Endometrial microvascular endothelial cells (primary cell): ENCODE data around the gene CAPN15. TPM values are rescaled to one million over a fixed set of nuclear protein-coding genes. Genes with fewer than 3 reads are reported as not detected.

Experiments
- in situ Hi-C: cut with HindIII; loops from 2 replicates; pipeline ENCODE4 v1.10.0; 2017; ENCODE audit warnings: low sequenced_read_pairs, low pct_unique_long_range_greater_than_20kb; ENCODE audit errors: inconsistent ontology term
- total RNA-seq: library from RNA; depleted of rRNA; stranded (reverse); fragments of >200 nt; gene quantifications from one replicate; pipeline ENCODE4 v1.2.3, GENCODE V29; 2015; ENCODE audit errors: inconsistent ontology term

CAPN15 gene
- total RNA-seq, 1 donor from 2014 or later: 60.2 TPM

DNA sequence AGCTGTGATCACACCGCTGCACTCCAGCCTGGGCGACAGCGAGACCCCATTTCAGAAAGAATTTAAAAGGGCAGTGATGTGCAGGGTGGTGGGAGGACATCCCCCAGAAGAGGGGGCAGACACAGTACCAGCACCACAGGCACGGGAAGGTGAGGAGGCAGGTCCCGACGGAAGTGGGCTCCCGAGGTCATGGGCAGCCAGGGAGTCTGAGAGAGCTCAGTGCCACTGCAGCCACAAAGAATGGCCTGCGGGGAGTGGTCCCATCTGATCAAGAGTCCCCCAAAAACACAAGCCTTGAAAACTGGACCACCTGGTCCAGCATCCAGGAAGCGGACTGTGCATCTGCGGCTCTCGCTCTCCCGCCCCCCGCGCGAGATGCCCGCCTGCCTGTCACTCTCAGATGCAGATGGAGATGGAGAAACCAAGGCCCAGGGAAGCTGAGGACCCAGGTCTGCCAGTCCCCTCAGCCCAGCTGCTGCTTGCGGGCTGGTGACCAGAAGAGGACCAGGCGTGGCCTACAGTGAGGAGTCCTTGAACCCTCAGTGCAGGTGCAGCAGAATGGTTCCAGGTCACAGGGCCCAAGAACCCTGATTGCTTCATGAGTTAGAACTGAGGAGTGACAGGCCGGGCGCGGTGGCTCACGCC is 4.3 kb upstream of the CAPN15 start:
- in situ Hi-C loops: no loop called here

- in situ Hi-C loops: no loop called here
Measured at GRCh38 chr16:524274-525040, 3.1 kb upstream of the CAPN15 start.

- in situ Hi-C loops: no loop called here
Measured at GRCh38 chr16:525123-525519, 2.4 kb upstream of the CAPN15 start.

DNA sequence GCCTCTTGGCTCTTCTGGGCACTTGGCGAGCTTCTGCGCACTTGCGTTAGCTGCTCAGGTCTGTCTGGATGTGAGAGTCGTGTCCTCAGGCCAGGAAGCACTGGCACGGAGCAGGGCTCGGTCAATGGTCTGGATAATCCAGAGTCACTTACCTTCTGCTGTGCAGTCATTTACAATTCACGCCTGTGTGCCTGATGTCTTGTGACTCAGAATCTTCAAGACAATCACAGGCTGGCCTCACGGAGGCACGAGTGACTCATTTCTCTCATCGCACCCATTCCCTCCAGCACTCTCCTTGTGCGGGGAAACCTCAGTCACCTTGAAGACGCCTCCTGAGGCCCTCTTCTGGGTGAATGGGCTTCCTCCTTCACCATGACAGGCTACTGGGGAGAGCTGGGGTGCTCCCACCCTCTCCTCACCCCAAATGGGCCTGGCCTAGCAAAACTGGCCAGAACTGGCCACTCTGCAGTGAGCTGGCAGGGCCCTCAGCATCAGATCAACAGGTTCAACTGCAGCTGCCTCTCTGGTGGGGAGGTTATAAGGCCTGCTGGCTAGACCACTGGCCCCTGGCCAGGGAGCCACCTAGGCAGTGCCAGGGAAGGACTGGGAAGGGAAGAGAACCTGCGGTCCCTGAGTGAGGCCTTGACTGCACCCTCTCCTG is 1.9 kb upstream of the CAPN15 start:
- in situ Hi-C loops: no loop called here

DNA sequence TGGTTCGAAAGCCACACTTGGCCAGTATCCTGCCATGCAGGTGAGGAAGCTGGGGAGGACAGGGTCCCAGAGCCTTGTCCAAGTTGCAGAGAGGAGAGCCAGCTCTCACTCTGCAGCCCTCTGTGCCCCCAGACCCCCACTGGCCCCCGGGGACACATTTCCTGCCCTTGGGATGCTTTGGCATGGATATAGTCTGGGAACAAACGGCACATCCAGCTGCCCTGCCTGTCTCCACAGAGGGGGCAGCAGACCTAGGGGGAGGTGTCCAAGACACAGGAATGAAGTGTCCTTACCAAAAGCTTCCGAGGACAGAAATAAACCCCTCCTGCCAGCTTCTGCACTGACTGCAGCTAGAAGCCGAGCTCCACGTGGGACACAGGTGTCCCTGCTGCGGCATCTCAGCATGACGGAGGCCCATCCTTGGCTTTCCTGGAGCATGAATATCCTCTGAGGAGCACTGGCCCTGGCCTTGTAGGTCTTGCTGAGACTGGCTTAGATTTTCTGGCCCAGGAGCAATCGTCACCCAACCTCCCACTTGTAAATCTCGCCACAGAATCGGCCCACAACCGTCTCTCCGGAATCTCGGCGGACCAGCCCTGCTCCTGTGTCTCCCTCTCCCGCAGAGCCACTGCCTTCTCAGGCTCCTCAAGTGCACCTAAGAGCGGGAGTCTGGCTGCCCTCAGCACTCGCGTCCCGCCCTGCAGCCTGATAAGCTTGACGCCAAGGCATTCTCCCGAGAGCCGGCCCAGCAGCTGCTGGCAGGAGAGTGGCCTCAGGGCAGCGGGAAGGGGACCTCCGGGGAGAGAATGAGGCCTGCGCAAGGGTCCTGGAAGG is 1.1 kb upstream of the CAPN15 start:
- in situ Hi-C loops: no loop called here

DNA sequence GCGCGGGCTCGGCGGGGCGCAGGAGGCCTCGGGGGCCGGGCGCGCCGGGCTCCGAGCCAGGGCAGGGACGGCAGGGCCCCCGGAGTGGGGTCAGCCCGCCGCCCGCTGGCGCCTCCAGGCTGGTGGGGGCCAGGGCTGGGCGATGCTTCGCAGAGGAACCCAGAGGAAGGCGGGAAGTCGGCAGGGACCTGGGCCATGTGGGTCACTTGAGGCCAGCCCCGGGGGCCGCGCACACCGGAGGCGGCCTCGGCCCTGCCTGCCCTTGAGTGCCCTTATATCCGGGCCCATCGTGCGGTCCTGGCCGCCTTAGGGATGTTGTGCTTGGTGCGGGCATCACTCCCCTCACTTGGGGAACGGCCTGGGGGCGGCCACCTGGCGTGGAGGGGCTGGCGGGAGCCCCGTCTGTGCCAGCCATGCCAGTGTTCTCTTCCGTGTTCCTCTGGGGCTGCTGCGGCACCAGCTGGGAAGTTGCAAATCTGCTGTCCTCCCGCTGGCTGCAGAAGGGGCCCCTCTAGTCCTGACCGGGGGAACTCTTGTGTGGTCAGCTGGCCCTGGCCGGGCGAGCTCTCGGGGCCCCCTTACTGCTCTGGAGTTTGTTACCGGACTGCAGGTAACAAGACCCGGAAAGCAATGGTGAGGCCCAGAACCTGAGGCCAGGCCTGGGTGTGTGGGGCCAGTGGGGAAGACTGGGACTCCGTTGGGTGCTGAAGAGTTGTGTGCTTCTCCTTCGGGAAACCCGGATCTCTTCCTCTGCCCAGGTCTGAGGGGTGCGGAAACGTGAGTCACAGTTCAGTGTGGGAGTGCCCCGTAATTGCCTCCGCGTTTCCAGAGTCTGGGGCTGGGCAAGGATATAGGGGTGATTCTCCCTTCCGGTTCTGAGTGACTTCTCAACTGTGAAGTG is 849 bp downstream of the CAPN15 start:
- in situ Hi-C loops: no loop called here

- in situ Hi-C loops: no loop called here
Measured at GRCh38 chr16:529012-529575, 1.6 kb downstream of the CAPN15 start.

GRCh38 chr16:530111-530817 is 2.8 kb downstream of the CAPN15 start:
- in situ Hi-C loops: no loop called here

DNA sequence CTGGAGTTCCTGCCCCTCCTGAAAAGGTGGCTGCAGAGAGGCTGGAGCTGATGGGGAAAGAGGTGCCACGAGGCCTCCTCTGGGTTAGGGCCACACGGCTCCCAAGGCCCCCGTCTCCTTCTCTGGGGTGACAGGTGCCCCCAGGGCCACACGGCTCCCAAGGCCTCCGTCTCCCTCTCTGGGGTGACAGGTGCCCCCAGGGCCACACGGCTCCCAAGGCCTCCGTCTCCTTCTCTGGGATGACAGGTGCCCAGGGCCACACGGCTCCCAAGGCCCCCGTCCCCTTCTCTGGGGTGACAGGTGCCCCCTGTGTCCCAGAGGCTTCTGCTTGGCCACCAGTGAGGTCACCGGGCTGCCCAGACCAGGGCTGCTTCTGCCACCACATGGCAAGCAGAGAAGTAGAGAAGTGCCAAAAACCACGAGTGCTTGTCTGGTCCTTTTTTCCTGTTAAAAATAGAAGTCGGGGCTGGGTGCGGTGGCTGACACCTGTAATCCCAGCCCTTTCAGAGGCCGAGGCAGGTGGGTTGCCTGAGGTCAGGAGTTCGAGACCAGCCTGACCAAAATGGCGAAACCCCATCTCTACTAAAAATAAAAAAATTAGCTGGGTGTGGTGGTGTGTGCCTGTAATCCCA is 4.1 kb downstream of the CAPN15 start:
- in situ Hi-C loops: no loop called here

DNA sequence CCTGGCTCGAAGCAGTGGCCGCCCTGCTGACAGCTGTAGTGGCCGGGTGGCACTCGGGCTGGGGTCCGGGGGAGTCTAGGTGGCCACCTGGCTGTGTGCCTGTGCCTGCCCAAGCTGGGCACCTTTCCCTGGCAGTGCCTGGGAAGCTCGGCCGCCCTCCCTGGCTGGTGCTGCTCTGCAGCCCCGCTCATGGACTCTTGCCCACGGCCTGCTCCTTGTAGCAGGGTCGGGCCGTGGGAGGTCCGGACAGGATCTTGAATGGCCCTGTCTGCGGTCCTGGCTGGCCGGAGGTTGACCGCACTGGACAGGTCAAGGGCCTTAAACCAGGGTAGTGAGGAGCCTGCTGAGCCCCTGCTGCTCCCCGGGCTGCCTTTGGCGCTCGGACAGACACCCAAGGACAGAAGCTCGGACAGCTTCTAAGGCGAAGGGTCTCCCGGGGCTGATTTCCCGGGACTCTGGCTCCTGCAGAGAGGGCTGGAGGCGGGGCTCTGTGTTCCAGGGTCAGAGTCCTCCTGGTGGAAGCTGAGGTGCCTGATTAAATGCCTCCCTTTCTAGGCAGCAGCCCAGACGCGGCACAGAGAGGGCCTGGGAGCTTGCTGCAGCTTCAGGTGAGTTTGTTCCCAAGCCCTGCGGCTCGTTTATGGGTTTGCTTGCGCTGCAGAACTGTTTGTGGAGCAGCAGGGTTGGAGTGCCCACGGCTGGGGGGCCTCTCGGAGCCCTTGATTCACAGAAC is 6.0 kb downstream of the CAPN15 start:
- in situ Hi-C loops: no loop called here

DNA sequence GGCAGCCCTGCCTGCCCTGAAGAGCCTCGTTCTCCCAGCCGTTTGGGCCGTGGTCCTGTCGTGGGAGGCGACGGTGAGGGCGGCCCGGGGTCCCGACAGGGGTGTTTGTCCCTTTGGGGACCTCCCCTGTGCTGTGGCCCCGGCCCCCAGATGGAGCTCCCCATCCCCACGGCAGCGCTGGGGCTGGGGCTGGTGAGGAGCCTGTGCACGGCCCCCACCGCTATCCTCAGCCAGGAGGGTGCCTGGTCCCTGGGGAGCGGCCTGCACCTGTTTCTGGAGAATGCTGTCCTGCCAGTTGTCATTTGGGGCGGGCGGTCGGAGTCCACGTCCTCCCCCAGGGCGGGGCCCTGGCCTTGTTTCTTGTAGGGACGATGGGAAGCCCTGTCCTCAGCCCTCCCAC is 6.6 kb downstream of the CAPN15 start:
- in situ Hi-C loops: no loop called here

GRCh38 chr16:534856-535445 is 7.4 kb downstream of the CAPN15 start:
- in situ Hi-C loops: no loop called here

GRCh38 chr16:535446-536405 is 8.2 kb downstream of the CAPN15 start:
- in situ Hi-C loops: no loop called here

DNA sequence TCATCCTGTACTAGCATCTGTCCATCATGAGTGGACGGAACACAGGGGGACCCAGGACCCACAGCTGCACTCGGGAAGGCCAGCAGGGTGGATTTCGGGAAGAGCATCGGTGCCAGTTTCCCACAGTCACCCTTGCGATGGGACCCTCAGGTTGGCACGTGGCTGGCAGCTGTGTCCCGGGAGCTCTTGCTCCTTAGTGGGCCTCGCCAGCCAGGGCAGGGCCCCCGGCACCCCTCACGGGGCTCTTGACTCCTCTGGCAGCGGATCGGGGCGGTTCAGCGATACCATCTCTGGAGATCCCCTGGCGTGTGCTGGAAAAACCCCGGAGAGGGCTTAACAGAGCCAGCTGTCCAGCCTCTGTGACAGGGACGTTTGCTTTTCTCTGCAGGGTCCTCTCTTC is 9.2 kb downstream of the CAPN15 start:
- in situ Hi-C loops: no loop called here
